Heart left ventricle (tissue), 13 donors: Measurements from ENCODE around the gene OR8K3.

ENCODE experiments used
- POLR2A ChIP-seq, 2 donors: fragments of 450-650 bp; IDR thresholded peaks; one replicate each; pipeline ENCODE4 v1.6.1; 2017; ENCODE audit warnings: antibody characterized with exemption in 2 of 2, mild to moderate bottlenecking in 2 of 2, moderate library complexity in 2 of 2
- TF ChIP-seq, protein P1 (sequence below), 12 donors: fragments of 200-600 bp; sonication (generic) in 4 of 12; IDR thresholded peaks; one replicate each; pipeline versions ENCODE4 v1.5.0 to v1.8.0; 2018 to 2022; ENCODE audit warnings: antibody characterized with exemption in 12 of 12, mild to moderate bottlenecking in 5 of 12
- donor health status: ischemic (EF 13 %, LVEDD 7.1; RV severe dilation, severe dysfunction).
- donor health status: DM: no; HTN: yes; CAD: no.
- donor health status: DM: no; HTN: no; CAD: no.
- donor health status: ischemic (EF 25% LVEDD 6.9; RV normal size, moderate dysfunction).
- donor health status: ischemic (EF 25% LVEDD 5.7; RV mildly dilated, moderate dysfunction).
- donor health status: ischemic (EF 35%, LVEDD 5.7; RV mildly dilated, moderate dysfunction).
- donor health status: nonischemic (EF 11% LVEDD 7.7; RV severe dilation, severe dysfunction).
- donor health status: DM: yes; HTN: yes; CAD: no.
- donor health status: PGD.
- donor health status: ischemic (EF 29% LVEDD 5.4; RV normal size, mild dysfunction).
- donor health status: nonischemic (EF 23%, LVEDD 6.1; RV moderate dilation, normal function).

DNA sequence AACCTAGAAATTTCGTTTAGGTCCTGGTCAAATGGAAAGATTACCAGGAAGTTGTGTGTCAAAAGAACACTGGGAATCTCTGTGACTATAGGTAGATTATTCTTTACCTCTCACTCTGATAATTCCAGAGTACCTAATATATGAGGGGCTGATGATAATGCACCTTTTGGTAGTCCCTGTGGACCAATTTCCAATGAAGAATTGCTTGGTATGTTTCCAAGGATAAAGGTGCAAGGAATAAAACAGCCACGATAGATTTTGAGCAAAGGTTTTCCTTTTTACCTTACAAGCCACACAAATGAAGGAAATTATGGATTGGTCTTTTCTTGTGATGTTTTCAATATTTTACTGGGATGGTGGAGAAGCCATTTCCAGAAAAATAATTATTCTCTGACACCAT lies 22.8 kb upstream of the OR8K3 start, which contains the start of gene OR8H1:
- TF ChIP-seq, protein P1, sequence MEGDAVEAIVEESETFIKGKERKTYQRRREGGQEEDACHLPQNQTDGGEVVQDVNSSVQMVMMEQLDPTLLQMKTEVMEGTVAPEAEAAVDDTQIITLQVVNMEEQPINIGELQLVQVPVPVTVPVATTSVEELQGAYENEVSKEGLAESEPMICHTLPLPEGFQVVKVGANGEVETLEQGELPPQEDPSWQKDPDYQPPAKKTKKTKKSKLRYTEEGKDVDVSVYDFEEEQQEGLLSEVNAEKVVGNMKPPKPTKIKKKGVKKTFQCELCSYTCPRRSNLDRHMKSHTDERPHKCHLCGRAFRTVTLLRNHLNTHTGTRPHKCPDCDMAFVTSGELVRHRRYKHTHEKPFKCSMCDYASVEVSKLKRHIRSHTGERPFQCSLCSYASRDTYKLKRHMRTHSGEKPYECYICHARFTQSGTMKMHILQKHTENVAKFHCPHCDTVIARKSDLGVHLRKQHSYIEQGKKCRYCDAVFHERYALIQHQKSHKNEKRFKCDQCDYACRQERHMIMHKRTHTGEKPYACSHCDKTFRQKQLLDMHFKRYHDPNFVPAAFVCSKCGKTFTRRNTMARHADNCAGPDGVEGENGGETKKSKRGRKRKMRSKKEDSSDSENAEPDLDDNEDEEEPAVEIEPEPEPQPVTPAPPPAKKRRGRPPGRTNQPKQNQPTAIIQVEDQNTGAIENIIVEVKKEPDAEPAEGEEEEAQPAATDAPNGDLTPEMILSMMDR (IDR thresholded peaks at IDR 0.05) = no peak
- TF ChIP-seq POLR2A (IDR thresholded peaks at IDR 0.05) = no peak
